NB4 (cell line): ENCODE measurements around the gene TSPAN12.

Experiments used
- DNase-seq: peaks from one replicate; pipeline ENCODE4 v3.0.0; 2010; ENCODE audit warnings: low read depth
- H3K4me3 ChIP-seq: one replicate; pipeline ENCODE4 v1.5.1; 2011; ENCODE audit warnings: mild to moderate bottlenecking, low read depth, low read length, moderate library complexity
- MYC ChIP-seq: IDR thresholded peaks from 2 replicates; pipeline ENCODE4 v1.6.1; 2011; ENCODE audit warnings: low read depth, low read length
- POLR2A ChIP-seq: IDR thresholded peaks from 2 replicates; pipeline ENCODE4 v1.6.1; 2011; ENCODE audit warnings: mild to moderate bottlenecking; ENCODE audit not compliant: insufficient read length; ENCODE audit errors: extremely low read depth
- TF ChIP-seq, protein P1 (sequence below): IDR thresholded peaks from 2 replicates; pipeline ENCODE4 v1.6.1; 2011; ENCODE audit warnings: low read depth, low read length
- TF ChIP-seq, protein P2 (sequence below): IDR thresholded peaks from one replicate; pipeline ENCODE4 v1.5.1; 2012; ENCODE audit warnings: low read depth, low read length

The TSPAN12 gene

DNA sequence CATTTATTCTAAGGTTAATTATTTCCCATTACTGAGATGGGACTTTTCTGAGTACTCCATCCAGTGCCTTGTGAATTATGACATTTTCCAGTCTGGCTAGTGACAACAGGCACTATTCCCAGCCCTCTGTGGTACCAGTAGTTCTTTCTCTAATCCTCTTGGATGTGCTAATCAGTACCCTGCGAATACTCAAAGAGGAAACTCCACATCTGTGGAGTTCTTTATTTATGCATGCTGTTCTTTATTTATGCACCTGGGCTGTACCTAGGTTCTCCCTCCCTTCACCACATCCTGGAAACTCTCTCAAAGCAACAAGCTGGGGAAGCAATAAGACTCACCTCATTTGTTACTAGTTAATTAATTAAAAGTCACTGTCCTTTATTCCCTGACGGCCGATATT, 83.5 kb downstream of the TSPAN12 start:
- DNase-seq = no peak
- H3K4me3 ChIP-seq = no peak overlapping the region
- TF ChIP-seq, protein P1, sequence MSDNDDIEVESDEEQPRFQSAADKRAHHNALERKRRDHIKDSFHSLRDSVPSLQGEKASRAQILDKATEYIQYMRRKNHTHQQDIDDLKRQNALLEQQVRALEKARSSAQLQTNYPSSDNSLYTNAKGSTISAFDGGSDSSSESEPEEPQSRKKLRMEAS = no peak
- TF ChIP-seq MYC (no peak), POLR2A (no peak)
- TF ChIP-seq, protein P2, sequence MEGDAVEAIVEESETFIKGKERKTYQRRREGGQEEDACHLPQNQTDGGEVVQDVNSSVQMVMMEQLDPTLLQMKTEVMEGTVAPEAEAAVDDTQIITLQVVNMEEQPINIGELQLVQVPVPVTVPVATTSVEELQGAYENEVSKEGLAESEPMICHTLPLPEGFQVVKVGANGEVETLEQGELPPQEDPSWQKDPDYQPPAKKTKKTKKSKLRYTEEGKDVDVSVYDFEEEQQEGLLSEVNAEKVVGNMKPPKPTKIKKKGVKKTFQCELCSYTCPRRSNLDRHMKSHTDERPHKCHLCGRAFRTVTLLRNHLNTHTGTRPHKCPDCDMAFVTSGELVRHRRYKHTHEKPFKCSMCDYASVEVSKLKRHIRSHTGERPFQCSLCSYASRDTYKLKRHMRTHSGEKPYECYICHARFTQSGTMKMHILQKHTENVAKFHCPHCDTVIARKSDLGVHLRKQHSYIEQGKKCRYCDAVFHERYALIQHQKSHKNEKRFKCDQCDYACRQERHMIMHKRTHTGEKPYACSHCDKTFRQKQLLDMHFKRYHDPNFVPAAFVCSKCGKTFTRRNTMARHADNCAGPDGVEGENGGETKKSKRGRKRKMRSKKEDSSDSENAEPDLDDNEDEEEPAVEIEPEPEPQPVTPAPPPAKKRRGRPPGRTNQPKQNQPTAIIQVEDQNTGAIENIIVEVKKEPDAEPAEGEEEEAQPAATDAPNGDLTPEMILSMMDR = no peak

DNA sequence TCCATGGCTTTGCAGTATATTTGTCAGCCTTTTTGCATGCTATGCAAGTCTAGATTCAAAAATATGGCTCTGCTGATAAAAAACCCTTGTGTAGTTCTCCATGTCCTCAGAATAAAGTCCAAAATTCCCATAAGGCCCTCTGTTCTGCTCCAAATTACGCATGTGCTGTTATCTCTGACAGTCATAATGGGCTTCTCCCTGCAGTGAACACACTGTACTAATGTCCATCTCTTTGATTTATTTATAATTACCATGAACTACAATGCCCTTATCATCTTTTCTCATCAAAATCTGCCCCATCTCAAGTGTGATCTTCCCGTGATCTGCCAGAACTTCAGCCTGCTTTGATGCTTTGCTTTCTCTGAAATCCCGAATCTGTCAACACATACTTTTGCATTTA, 87.7 kb downstream of the TSPAN12 start:
- TF ChIP-seq, protein P2 = no peak
- TF ChIP-seq, protein P1 = no peak
- TF ChIP-seq POLR2A (no peak), MYC (no peak)
- no peak overlapping the region for H3K4me3 ChIP-seq

DNA sequence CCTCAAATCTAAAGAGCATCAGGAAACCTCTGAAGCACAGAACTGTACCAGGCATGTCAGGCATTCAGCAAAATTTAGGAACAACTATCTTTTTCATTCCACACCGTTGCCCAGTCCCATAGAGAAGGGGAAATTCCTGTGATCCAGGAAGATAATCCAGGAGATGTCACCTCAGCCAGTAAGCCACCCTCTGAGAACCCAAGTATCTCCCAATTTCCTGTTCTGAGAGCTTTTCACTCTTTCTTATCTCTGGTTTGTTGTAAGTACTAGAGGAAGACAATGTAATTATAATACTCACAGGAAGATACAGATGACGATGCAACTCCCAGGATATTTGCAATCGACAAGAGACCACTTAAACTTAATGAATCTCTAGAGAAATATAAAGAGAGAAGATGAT, 97.1 kb downstream of the TSPAN12 start:
- DNase-seq = no peak
- TF ChIP-seq, protein P1 = no peak
- TF ChIP-seq, protein P2 = no peak

More for the DNA sequence above, 87.7 kb downstream of the TSPAN12 start:
- no peak for DNase-seq

DNA sequence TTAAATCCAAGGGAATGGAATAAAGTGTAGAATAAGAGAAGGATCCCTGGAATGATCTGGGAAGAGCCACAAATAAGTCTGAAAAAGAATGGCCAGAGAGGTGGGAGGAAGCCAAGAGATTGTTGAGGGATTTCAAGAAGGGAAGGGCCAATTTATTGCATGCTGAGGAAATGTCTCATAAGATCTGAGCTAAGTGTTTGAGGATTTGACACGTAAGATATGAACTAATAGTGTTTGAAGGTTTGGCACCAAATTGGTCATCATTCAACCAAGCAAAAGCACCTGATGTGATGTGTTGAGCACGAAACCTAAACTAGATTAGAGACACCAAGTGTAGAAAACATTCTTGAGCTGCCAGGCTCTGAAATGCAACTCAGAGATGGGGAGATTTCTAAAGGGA, 97.9 kb downstream of the TSPAN12 start:
- DNase-seq = no peak
- TF ChIP-seq POLR2A (no peak), MYC (no peak)
- TF ChIP-seq, protein P1 = no peak
- TF ChIP-seq, protein P2 = no peak
- H3K4me3 ChIP-seq = no peak overlapping the region

More for the DNA sequence above, 97.1 kb downstream of the TSPAN12 start:
- H3K4me3 ChIP-seq = no peak overlapping the region

DNA sequence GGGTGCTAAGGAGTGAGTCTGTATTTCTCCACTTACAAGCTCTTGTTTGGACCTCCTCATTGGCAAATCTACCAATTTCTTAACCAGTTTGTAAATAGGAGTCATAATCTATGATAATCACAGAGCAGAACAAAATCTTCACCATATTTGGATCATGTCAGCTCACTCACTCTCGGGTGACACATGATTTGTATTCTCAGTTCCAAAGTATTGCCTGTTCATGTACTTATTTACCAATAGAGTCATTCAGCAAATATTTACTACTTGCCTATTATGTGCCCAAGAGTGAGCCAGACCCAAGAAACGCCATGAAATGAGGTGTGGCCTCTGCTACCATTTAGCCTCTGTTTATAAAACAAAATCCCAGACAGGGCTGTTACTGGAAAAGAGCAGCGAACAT, 114.8 kb downstream of the TSPAN12 start:
- no peak overlapping the region for H3K4me3 ChIP-seq
- TF ChIP-seq, protein P2 = no peak
- no peak for TF ChIP-seq POLR2A
- no peak for TF ChIP-seq MYC
- TF ChIP-seq, protein P1 = no peak
- DNase-seq = no peak

DNA sequence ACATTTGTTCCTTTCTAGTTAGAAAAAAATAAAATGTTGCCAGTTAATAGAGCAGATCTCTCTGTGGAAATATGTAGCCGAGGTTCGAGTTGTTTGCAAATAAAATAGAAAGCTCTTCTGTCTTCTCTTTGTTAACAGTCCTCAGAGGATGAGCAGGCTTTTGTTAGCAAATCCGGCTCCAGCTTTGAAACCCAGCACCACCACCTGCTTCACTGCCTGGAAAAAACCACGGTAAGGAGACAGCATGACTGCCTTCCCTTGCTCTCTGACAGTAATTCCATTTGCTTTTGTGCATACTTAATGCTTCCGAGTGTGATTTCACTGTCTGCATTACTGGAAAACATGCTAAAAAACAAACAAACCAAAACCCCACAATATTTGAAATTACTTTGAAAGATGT, 115.6 kb downstream of the TSPAN12 start:
- no peak overlapping the region for H3K4me3 ChIP-seq
- DNase-seq = no peak
- TF ChIP-seq MYC (no peak), POLR2A (no peak)
- TF ChIP-seq, protein P2 = no peak
- TF ChIP-seq, protein P1 = no peak
